ENCODE results near the gene USP5. TPM values are rescaled to one million over a fixed set of nuclear protein-coding genes. Genes with fewer than 3 reads are reported as not detected.

USP5 gene
- polyA plus RNA-seq, 1 donor (not counting 4 experiments of a cell fraction or from before 2014, with no cell fraction given), result 58.3 TPM

- DNase-seq (ENCODE audit: low read depth, low spot score), result no peak
- dilution Hi-C loops (cut with MboI; ENCODE audit: extremely low pct_ligation_motif_present, low sequenced_read_pairs), result no loop called here
These were observed 12.3 kb upstream of the USP5 start for GRCh38 chr12:6839482-6840201.

GRCh38 chr12:6840330-6840729, 11.6 kb upstream of the USP5 start:
- H3K9me1 ChIP-seq (ENCODE audit: control insufficient read depth, extremely low read depth, insufficient read depth, low read length), result no peaks in the 10 kb centered on the region
- DNase-seq (ENCODE audit: low read depth, low spot score) (no peak), FAIRE-seq (no peak)
- no peak overlapping the region for H2AFZ ChIP-seq (ENCODE audit: control insufficient read depth, low read length)
- H3K9ac ChIP-seq (ENCODE audit: control insufficient read depth, extremely low read depth, insufficient read depth, low read length), result no peak overlapping the region
- no peaks in the 10 kb centered on the region for H3K9me3 ChIP-seq (ENCODE audit: control insufficient read depth, low read depth, low read length)
- H3K4me1 ChIP-seq (ENCODE audit: control insufficient read depth, extremely low read depth, insufficient read depth, low read length), result no peaks in the 10 kb centered on the region
- no peaks in the 10 kb centered on the region for H3K27me3 ChIP-seq (ENCODE audit: control insufficient read depth, extremely low read depth, insufficient read depth, low read length)
- H3K27ac ChIP-seq (ENCODE audit: control insufficient read depth, insufficient read depth, low read length), result no peak overlapping the region
- H3K4me3 ChIP-seq (ENCODE audit: control insufficient read depth in 2 of 3, extremely low read depth in 1 of 3, insufficient read depth in 2 of 3, low read depth in 1 of 3, low read length in 3 of 3), result no peak overlapping the region
- TF ChIP-seq CTCF (optimal IDR thresholded peaks at IDR 0.05 in 1 of 3, IDR thresholded peaks at IDR 0.05 in 1 of 3, conservative IDR thresholded peaks at IDR 0.05 in 1 of 3; ENCODE audit: extremely low read depth in 1 of 3, insufficient read depth in 2 of 3, low read length in 3 of 3), result no peak
- TF ChIP-seq EZH2 (IDR thresholded peaks at IDR 0.05; ENCODE audit: low read length), result no peak
- peaks cover 0 to 4% of the 10 kb centered on the region in 2 experiments for H3K36me3 ChIP-seq (ENCODE audit: control insufficient read depth in 2 of 2, extremely low read depth in 1 of 2, insufficient read depth in 2 of 2, low read length in 2 of 2)
- dilution Hi-C loops (cut with MboI; ENCODE audit: extremely low pct_ligation_motif_present, low sequenced_read_pairs), result no loop called here
- H4K20me1 ChIP-seq (ENCODE audit: control insufficient read depth, extremely low read depth, insufficient read depth, low read length), result peaks cover 2% of the 10 kb centered on the region
- H3K4me2 ChIP-seq (ENCODE audit: control insufficient read depth, extremely low read depth, insufficient read depth, low read depth, low read length), result no peak overlapping the region
- H3K79me2 ChIP-seq (ENCODE audit: control insufficient read depth, insufficient read depth, low read length), result no peaks in the 10 kb centered on the region

More at GRCh38 chr12:6839482-6840201, 12.3 kb upstream of the USP5 start:
- no peak for TF ChIP-seq EZH2 (IDR thresholded peaks at IDR 0.05; ENCODE audit: low read length)
- no peak for TF ChIP-seq CTCF (optimal IDR thresholded peaks at IDR 0.05 in 1 of 3, IDR thresholded peaks at IDR 0.05 in 1 of 3, conservative IDR thresholded peaks at IDR 0.05 in 1 of 3; ENCODE audit: extremely low read depth in 1 of 3, insufficient read depth in 2 of 3, low read length in 3 of 3)
- Histone ChIP-seq H3K4me3 (ENCODE audit: control insufficient read depth in 2 of 3, extremely low read depth in 1 of 3, insufficient read depth in 2 of 3, low read depth in 1 of 3, low read length in 3 of 3) (no peak overlapping the region), H4K20me1 (ENCODE audit: control insufficient read depth, extremely low read depth, insufficient read depth, low read length) (peaks cover 2% of the 10 kb centered on the region), H2AFZ (ENCODE audit: control insufficient read depth, low read length) (no peak overlapping the region), H3K9me1 (ENCODE audit: control insufficient read depth, extremely low read depth, insufficient read depth, low read length) (no peaks in the 10 kb centered on the region), H3K4me2 (ENCODE audit: control insufficient read depth, extremely low read depth, insufficient read depth, low read depth, low read length) (no peak overlapping the region), H3K9ac (ENCODE audit: control insufficient read depth, extremely low read depth, insufficient read depth, low read length) (no peak overlapping the region), H3K4me1 (ENCODE audit: control insufficient read depth, extremely low read depth, insufficient read depth, low read length) (no peaks in the 10 kb centered on the region), H3K27me3 (ENCODE audit: control insufficient read depth, extremely low read depth, insufficient read depth, low read length) (no peaks in the 10 kb centered on the region), H3K27ac (ENCODE audit: control insufficient read depth, insufficient read depth, low read length) (no peak overlapping the region), H3K9me3 (ENCODE audit: control insufficient read depth, low read depth, low read length) (no peaks in the 10 kb centered on the region), H3K36me3 (ENCODE audit: control insufficient read depth in 2 of 2, extremely low read depth in 1 of 2, insufficient read depth in 2 of 2, low read length in 2 of 2) (peaks cover 0 to 4% of the 10 kb centered on the region in 2 experiments), H3K79me2 (ENCODE audit: control insufficient read depth, insufficient read depth, low read length) (no peaks in the 10 kb centered on the region)
- FAIRE-seq, result no peak
